Ovary (tissue), 9 donors: ENCODE results near the gene WHRN. TPM values are rescaled to one million over a fixed set of nuclear protein-coding genes. Genes with fewer than 3 reads are reported as not detected.

ENCODE experiments used
- DNase-seq, 5 donors: peaks; one replicate each; pipeline ENCODE4 v3.0.0-alpha.2; 2019 to 2020
- H3K27ac ChIP-seq, 2 donors: fragments of 200-600 bp; one replicate each; pipeline versions ENCODE4 v1.5.1 to v1.8.0; 2019 to 2022
- H3K27me3 ChIP-seq: fragments of 200-600 bp; one replicate; pipeline ENCODE4 v1.8.0; 2022
- H3K36me3 ChIP-seq: fragments of 200-600 bp; sonication (generic); one replicate; pipeline ENCODE4 v1.5.1; 2019
- H3K4me1 ChIP-seq: one replicate; pipeline ENCODE4 v1.8.1; 2013; ENCODE audit warnings: mild to moderate bottlenecking, moderate library complexity; ENCODE audit not compliant: insufficient read depth
- H3K4me3 ChIP-seq: fragments of 200-600 bp; sonication (generic); one replicate; pipeline ENCODE4 v1.5.1; 2017
- H3K9me3 ChIP-seq, 2 donors: fragments of 200-600 bp in 1 of 2; sonication (generic) in 1 of 2; one replicate each; pipeline versions ENCODE4 v1.5.1 to v1.8.1; 2013 to 2019; ENCODE audit warnings: mild to moderate bottlenecking in 1 of 2, moderate library complexity in 1 of 2
- CTCF ChIP-seq, 3 donors: fragments of 450-650 bp in 2 of 3; fragments of 200-600 bp in 1 of 3; IDR thresholded peaks; one replicate each; pipeline versions ENCODE4 v1.5.1 to v1.8.0; 2016 to 2022; ENCODE audit warnings: antibody characterized with exemption in 3 of 3, mild to moderate bottlenecking in 1 of 3
- EP300 ChIP-seq: sonication (generic); formaldehyde crosslinking; IDR thresholded peaks from one replicate; pipeline ENCODE4 v1.6.1; 2017; ENCODE audit warnings: antibody characterized with exemption
- POLR2A ChIP-seq: fragments of 450-650 bp; IDR thresholded peaks from one replicate; pipeline ENCODE4 v1.6.1; 2017; ENCODE audit warnings: antibody characterized with exemption, mild to moderate bottlenecking, moderate library complexity
- whole genome bisulfite sequencing, 3 donors: extraction: QIAGEN DNeasy Blood & Tissue Kit in 1 of 3; methylation state at CpG; one replicate each; pipeline versions ENCODE4 v1.1.5 to v1.1.7; 2013 to 2017; 5-methylcytosine and 5-hydroxymethylcytosine counted together
- intact Hi-C, 4 donors: fragments of 100-400 bp; cut with DNase I; formaldehyde crosslinking; loops; one replicate each; pipeline versions ENCODE4 v1.11.0 to v1.15.1; 2022 to 2023
- polyA plus RNA-seq, 2 donors: library from polyadenylated mRNA; stranded (reverse); fragments of 200-250 nt in 1 of 2; fragments of 350-450 nt in 1 of 2; fragmentation: Illumina TruSeq in 1 of 2; extraction: RNeasy Lipid Tissue Mini Kit (QIAGEN cat#74804) in 1 of 2; gene quantifications; one replicate each; pipeline ENCODE4 v1.2.3, GENCODE V29; 2013 to 2014
- total RNA-seq, 7 donors: library from RNA; depleted of rRNA in 2 of 7; stranded (reverse); fragments of >200 nt in 2 of 7; fragmentation: NEBNext Ultra II Directional in 3 of 7; extraction: Animal tissue kit (Norgen Biotek cat#: 25700) in 3 of 7; gene quantifications; one replicate each; pipeline versions ENCODE4 v1.1.0 to v1.2.4, GENCODE V29; 2016 to 2023
- donor health status: DM: no; HTN: no; CAD: no; lungs with moderate emphysema.
- donor health status: DM: no; HTN: no; CAD: no.
- donor health status: Bipolar disorder and iron deficiency.
- donor health status: DM: yes; HTN: yes; CAD: no.
- donor health status: DM: no; HTN: no; CAD: no.
- donor health status: DM: yes; HTN: yes; CAD: no.

The WHRN gene
- total and polyA plus RNA-seq, 9 donors = 1.7 to 28.5 (median 20.3) TPM

DNA sequence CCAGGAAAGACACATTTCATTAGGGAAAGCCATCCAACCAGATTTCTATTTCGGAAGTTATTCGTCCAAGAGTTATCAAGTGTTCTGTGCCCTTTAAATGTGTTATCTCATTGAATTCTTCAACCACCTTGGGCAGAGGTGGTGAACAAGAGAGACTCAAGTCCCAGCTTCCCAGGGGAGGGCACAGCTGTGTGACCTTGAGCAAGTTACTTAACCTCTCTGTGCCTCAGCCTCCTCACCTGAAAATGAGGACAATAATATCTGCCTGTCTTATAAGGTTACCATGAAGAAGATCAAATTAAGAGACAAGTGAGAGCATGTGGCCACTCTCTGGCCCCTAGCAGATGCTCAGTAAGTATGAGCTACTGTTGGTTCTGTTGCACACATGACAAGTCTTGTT lies 37.4 kb downstream of the WHRN start:
- no peak overlapping the region for H3K27ac ChIP-seq
- WGBS, 3 donors = 90 to 98% (median 94%) methylated on average over 2 of the region's 2 CpGs
- no peak overlapping the region for H3K4me3 ChIP-seq
- DNase-seq = no peak
- no peaks in the 10 kb centered on the region for H3K36me3 ChIP-seq
- intact Hi-C loops = no loop called here
- TF ChIP-seq EP300 (no peak), CTCF (IDR thresholded peaks at IDR 0.05) (no peak), POLR2A (no peak)
- H3K4me1 ChIP-seq = peaks cover 8% of the 10 kb centered on the region
- H3K9me3 ChIP-seq = peaks cover 0 to 3% of the 10 kb centered on the region in 2 donors
- H3K27me3 ChIP-seq = no peaks in the 10 kb centered on the region

- H3K36me3 ChIP-seq = no peaks in the 10 kb centered on the region
- no peaks in the 10 kb centered on the region for H3K27me3 ChIP-seq
- WGBS, 3 donors = 93 to 95% (median 94%) methylated on average over 19 of the region's 19 CpGs
- peaks cover 6% of the 10 kb centered on the region for H3K4me1 ChIP-seq
- H3K9me3 ChIP-seq = peaks cover 0 to 3% of the 10 kb centered on the region in 2 donors
- H3K4me3 ChIP-seq = no peak overlapping the region
- intact Hi-C loops = no loop called here
- DNase-seq = no peak
- TF ChIP-seq CTCF (IDR thresholded peaks at IDR 0.05) = no peak
- no peak for TF ChIP-seq EP300
- no peak for TF ChIP-seq POLR2A
- H3K27ac ChIP-seq = no peak overlapping the region
Observed at GRCh38 chr9:114467226-114467750, 38.0 kb downstream of the WHRN start.

GRCh38 chr9:114465906-114466900 lies 39.1 kb downstream of the WHRN start:
- H3K36me3 ChIP-seq = no peaks in the 10 kb centered on the region
- 51 to 68% (median 58%) methylated on average over 27 to 28 of the region's 28 CpGs for WGBS, 3 donors
- peak overlapping the region in 1 of 2 donors; percentile 13 for H3K27ac ChIP-seq
- no peaks in the 10 kb centered on the region for H3K27me3 ChIP-seq
- intact Hi-C loops = no loop called here
- H3K4me3 ChIP-seq = no peak overlapping the region
- H3K4me1 ChIP-seq = peaks cover 6% of the 10 kb centered on the region
- TF ChIP-seq EP300 (no peak), POLR2A (no peak), CTCF (IDR thresholded peaks at IDR 0.05) (no peak)
- peak in 4 of 5 donors; percentile 52 to 69 (median 60) for DNase-seq
- H3K9me3 ChIP-seq = peaks cover 0 to 3% of the 10 kb centered on the region in 2 donors

DNA sequence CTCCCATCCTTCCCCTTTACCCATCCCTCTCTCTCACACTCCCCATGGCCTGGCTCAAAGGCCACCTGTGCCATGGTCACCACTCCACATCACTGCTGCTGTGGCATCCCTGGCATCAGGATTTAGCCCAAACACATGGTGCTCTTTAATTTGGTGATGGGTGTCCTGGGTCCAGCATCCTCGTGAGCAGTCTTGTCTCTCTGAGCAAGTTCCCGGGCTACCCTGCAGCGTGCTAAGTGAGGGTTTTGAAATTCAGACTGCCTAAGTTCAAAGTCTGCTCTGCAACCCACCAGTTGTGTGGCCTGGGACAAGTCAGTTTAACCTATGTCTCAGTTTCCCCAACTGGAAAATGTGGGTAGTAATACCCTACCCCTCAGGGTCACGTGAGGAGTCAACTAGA lies 39.9 kb downstream of the WHRN start:
- intact Hi-C loops = no loop called here
- no peak overlapping the region for H3K27ac ChIP-seq
- peaks cover 0 to 3% of the 10 kb centered on the region in 2 donors for H3K9me3 ChIP-seq
- H3K4me3 ChIP-seq = no peak overlapping the region
- no peak for DNase-seq
- no peaks in the 10 kb centered on the region for H3K27me3 ChIP-seq
- TF ChIP-seq EP300 (no peak), POLR2A (no peak), CTCF (IDR thresholded peaks at IDR 0.05) (no peak)
- 95 to 98% (median 97%) methylated on average over 4 of the region's 4 CpGs for WGBS, 3 donors
- no peaks in the 10 kb centered on the region for H3K36me3 ChIP-seq
- H3K4me1 ChIP-seq = peaks cover 6% of the 10 kb centered on the region
